ENCODE data around the gene SREBF2.
A peak's percentile ranks its signal among the peaks of the same experiment; 100 is the strongest.

Gene SREBF2

GRCh38 chr22:41928593-41929417, 95.9 kb downstream of the SREBF2 start:
- TF ChIP-seq CTCF (IDR thresholded peaks at IDR 0.05; ENCODE audit: insufficient read depth, low read depth, low read length, missing control alignments), result no peak
- H3K4me3 ChIP-seq (ENCODE audit: low read depth, low read length), result no peak overlapping the region
- DNase-seq (ENCODE audit: low read depth), result no peak

GRCh38 chr22:41929418-41929810, 96.5 kb downstream of the SREBF2 start:
- no peak for TF ChIP-seq CTCF (IDR thresholded peaks at IDR 0.05; ENCODE audit: insufficient read depth, low read depth, low read length, missing control alignments)
- no peak for DNase-seq (ENCODE audit: low read depth)
- H3K4me3 ChIP-seq (ENCODE audit: low read depth, low read length), result no peak overlapping the region

- peak; percentile 76 for DNase-seq (ENCODE audit: low read depth)
- no peak overlapping the region for H3K4me3 ChIP-seq (ENCODE audit: low read depth, low read length)
- TF ChIP-seq CTCF (IDR thresholded peaks at IDR 0.05; ENCODE audit: insufficient read depth, low read depth, low read length, missing control alignments), result no peak
These were observed 98.9 kb downstream of the SREBF2 start for GRCh38 chr22:41931701-41932269.

- H3K4me3 ChIP-seq (ENCODE audit: low read depth, low read length), result no peak overlapping the region
These were observed 99.4 kb downstream of the SREBF2 start for GRCh38 chr22:41932353-41932752.

GRCh38 chr22:41933411-41934177, 100.7 kb downstream of the SREBF2 start:
- H3K4me3 ChIP-seq (ENCODE audit: low read depth, low read length), result no peak overlapping the region
- no peak for TF ChIP-seq CTCF (IDR thresholded peaks at IDR 0.05; ENCODE audit: insufficient read depth, low read depth, low read length, missing control alignments)
- DNase-seq (ENCODE audit: low read depth), result no peak

More at GRCh38 chr22:41932353-41932752, 99.4 kb downstream of the SREBF2 start:
- DNase-seq (ENCODE audit: low read depth), result no peak
- no peak for TF ChIP-seq CTCF (IDR thresholded peaks at IDR 0.05; ENCODE audit: insufficient read depth, low read depth, low read length, missing control alignments)

GRCh38 chr22:41934284-41935014, 101.5 kb downstream of the SREBF2 start:
- no peak for DNase-seq (ENCODE audit: low read depth)
- H3K4me3 ChIP-seq (ENCODE audit: low read depth, low read length), result no peak overlapping the region
- TF ChIP-seq CTCF (IDR thresholded peaks at IDR 0.05; ENCODE audit: insufficient read depth, low read depth, low read length, missing control alignments), result no peak

Measured in GM12865 (cell line).